Memory B cell (primary cell): ENCODE measurements around the gene GNAQ.

ENCODE experiments used
- ATAC-seq: fragments of 150-1000 bp; cut with Tn5 transposase; 2 replicates; pipeline ENCODE4 v1.10.0; 2021; ENCODE audit warnings: low read depth, mild to moderate bottlenecking, moderate library complexity
- DNase-seq, 2 donors: peaks; one replicate each; pipeline ENCODE4 v3.0.0; 2022; ENCODE audit warnings: low spot score in 2 of 2
- H3K27ac Mint-ChIP-seq: one replicate; pipeline ENCODE4 v1.8.0; 2022; ENCODE audit warnings: mild to moderate bottlenecking, moderate library complexity, mixed read lengths
- H3K27me3 Mint-ChIP-seq: one replicate; pipeline ENCODE4 v1.8.0; 2022; ENCODE audit warnings: mixed read lengths
- H3K36me3 Mint-ChIP-seq: one replicate; pipeline ENCODE4 v1.8.0; 2022; ENCODE audit warnings: mild to moderate bottlenecking, mixed read lengths
- H3K4me1 Mint-ChIP-seq: one replicate; pipeline ENCODE4 v1.8.0; 2022; ENCODE audit warnings: mixed read lengths
- H3K4me3 Mint-ChIP-seq: one replicate; pipeline ENCODE4 v1.8.0; 2022; ENCODE audit warnings: mild to moderate bottlenecking, moderate library complexity, mixed read lengths
- H3K9me3 Mint-ChIP-seq: one replicate; pipeline ENCODE4 v1.8.0; 2022; ENCODE audit warnings: mixed read lengths

Gene GNAQ

GRCh38 chr9:78026416-78026815, 5.2 kb downstream of the GNAQ start:
- no peaks in the 10 kb centered on the region for H3K9me3 Mint-ChIP-seq

GRCh38 chr9:78025186-78025585, 6.4 kb downstream of the GNAQ start:
- Mint-ChIP-seq H3K4me3 (no peak overlapping the region), H3K27ac (no peak overlapping the region), H3K9me3 (no peaks in the 10 kb centered on the region), H3K36me3 (no peaks in the 10 kb centered on the region), H3K4me1 (peaks cover 13% of the 10 kb centered on the region), H3K27me3 (peaks cover 29% of the 10 kb centered on the region)
- no peak for DNase-seq
- no peak for ATAC-seq

More at GRCh38 chr9:78026416-78026815, 5.2 kb downstream of the GNAQ start:
- no peak for DNase-seq
- no peak for ATAC-seq
- Mint-ChIP-seq H3K4me1 (peaks cover 18% of the 10 kb centered on the region), H3K27ac (no peak overlapping the region), H3K4me3 (no peak overlapping the region), H3K36me3 (no peaks in the 10 kb centered on the region), H3K27me3 (peaks cover 29% of the 10 kb centered on the region)

DNA sequence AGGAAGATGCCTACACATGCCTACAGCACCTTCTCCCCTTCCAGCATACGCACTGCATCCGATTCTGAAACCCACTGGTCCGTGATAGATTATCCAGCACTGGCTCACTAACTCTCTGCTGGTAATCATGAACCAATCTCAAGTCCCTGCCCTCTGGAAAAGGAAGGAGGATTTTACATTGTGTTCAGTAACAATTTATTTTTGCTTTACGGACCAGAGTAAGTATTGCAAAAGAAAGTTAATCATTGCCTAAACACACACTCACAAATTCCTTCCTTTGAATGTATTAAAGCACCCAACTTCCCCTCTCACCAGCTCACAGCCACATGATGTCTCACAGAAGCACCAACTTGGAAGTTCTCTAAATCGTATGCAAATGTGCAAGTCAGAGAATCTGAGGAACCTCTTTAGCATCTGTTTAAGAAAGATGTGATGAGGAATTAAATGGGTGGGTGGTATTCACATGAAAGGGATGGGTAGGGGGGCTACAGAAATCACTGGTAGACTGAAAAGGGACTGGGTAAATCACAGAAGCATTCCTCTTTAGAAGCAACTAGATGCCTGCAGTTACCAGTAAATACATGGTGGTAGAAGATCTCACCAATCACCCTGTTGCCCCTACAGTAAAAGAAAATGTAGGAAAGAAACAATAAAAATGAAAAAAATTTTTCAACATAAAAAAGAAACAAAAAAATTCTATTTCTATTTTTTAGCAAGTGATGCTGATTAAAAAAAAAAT, 8.4 kb downstream of the GNAQ start:
- ATAC-seq (peak; percentile 91), DNase-seq (peak in 1 of 2 donors; percentile 9)
- H3K4me3 Mint-ChIP-seq, result peak overlapping the region; percentile 11
- H3K9me3 Mint-ChIP-seq, result no peaks in the 10 kb centered on the region
- no peak overlapping the region for H3K27ac Mint-ChIP-seq
- peaks cover 20% of the 10 kb centered on the region for H3K27me3 Mint-ChIP-seq
- H3K4me1 Mint-ChIP-seq, result peaks cover 8% of the 10 kb centered on the region
- H3K36me3 Mint-ChIP-seq, result no peaks in the 10 kb centered on the region

DNA sequence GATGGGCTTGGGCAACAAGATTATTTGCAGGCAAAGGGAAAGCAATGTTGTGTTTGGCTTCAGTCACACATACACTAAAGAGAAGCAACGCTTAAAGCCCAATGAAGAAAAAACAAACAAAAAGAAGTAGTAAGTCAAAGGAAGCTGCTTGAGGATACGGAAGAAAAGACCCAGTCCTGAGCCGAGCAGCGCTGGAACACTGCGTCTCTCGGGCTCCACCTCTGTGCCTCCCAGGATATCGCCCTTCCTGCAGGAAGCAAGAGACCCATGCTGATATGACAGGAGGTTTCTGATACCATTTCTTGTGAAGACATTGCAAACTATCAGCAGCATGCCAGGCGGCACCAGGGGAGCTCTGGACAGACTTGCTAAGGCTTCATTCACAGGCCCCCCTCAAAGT, 9.9 kb downstream of the GNAQ start:
- Mint-ChIP-seq H3K36me3 (no peaks in the 10 kb centered on the region), H3K4me3 (no peak overlapping the region), H3K27ac (no peak overlapping the region), H3K4me1 (peaks cover 8% of the 10 kb centered on the region), H3K9me3 (no peaks in the 10 kb centered on the region), H3K27me3 (peaks cover 20% of the 10 kb centered on the region)
- DNase-seq, result no peak
- ATAC-seq, result no peak

GRCh38 chr9:78017190-78017693, 14.4 kb downstream of the GNAQ start:
- Mint-ChIP-seq H3K27ac (no peak overlapping the region), H3K36me3 (no peaks in the 10 kb centered on the region)
- ATAC-seq, result no peak

GRCh38 chr9:78015241-78015640, 16.4 kb downstream of the GNAQ start:
- Mint-ChIP-seq H3K36me3 (no peaks in the 10 kb centered on the region), H3K27ac (no peak overlapping the region), H3K9me3 (no peaks in the 10 kb centered on the region), H3K4me3 (no peak overlapping the region), H3K4me1 (no peaks in the 10 kb centered on the region), H3K27me3 (peaks cover 11% of the 10 kb centered on the region)
- ATAC-seq (no peak), DNase-seq (no peak)

More at GRCh38 chr9:78017190-78017693, 14.4 kb downstream of the GNAQ start:
- Mint-ChIP-seq H3K27me3 (peaks cover 15% of the 10 kb centered on the region), H3K9me3 (no peaks in the 10 kb centered on the region), H3K4me1 (no peaks in the 10 kb centered on the region), H3K4me3 (no peak overlapping the region)
- no peak for DNase-seq

DNA sequence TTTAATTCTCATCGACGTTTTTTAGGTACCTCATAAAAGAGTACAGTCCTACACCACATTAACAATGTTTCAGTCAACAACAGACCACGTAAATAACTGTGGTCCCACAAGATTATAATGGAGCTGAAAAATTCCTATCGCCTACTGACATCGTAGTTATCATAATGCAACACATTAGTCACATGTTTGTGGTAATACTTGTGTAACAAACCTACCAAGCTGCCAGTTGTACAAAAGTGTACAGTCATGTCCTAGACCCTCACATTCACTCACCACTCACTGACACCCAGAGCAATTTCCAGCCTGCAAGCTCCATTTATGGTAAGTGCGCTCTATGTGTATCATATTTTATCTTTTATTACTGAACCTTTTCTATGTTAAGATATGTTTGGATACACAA, 16.8 kb downstream of the GNAQ start:
- Mint-ChIP-seq H3K36me3 (no peaks in the 10 kb centered on the region), H3K4me1 (no peaks in the 10 kb centered on the region), H3K4me3 (no peak overlapping the region), H3K9me3 (no peaks in the 10 kb centered on the region), H3K27me3 (peaks cover 8% of the 10 kb centered on the region), H3K27ac (no peak overlapping the region)
- DNase-seq, result no peak
- ATAC-seq, result no peak

DNA sequence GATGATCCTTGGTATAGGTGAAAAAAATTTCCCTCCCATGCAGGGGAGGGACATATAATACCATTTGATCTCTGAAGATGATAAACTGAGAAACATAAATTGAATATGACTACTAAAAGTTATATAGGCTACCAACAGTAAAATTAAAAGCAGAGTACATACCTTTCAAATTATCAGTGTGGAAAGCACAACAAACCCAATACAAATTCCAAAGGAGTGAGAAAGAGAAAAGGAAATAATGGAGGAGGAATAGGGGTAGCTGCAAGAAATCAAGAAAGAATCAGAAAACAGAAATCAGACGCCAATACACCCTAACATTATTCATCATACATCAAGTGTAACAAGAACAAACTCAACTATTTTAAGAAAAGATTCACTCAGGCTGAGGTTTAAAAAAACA, 17.7 kb downstream of the GNAQ start:
- no peaks in the 10 kb centered on the region for H3K36me3 Mint-ChIP-seq
- no peak overlapping the region for H3K4me3 Mint-ChIP-seq
- H3K4me1 Mint-ChIP-seq, result no peaks in the 10 kb centered on the region
- H3K27me3 Mint-ChIP-seq, result peaks cover 8% of the 10 kb centered on the region
- DNase-seq (no peak), ATAC-seq (no peak)
- H3K9me3 Mint-ChIP-seq, result no peaks in the 10 kb centered on the region
- no peak overlapping the region for H3K27ac Mint-ChIP-seq

GRCh38 chr9:78011049-78011448, 20.6 kb downstream of the GNAQ start:
- H3K27ac Mint-ChIP-seq, result no peak overlapping the region
- H3K4me3 Mint-ChIP-seq, result no peak overlapping the region
- H3K9me3 Mint-ChIP-seq, result no peaks in the 10 kb centered on the region
- H3K27me3 Mint-ChIP-seq, result peaks cover 11% of the 10 kb centered on the region
- H3K4me1 Mint-ChIP-seq, result no peaks in the 10 kb centered on the region
- ATAC-seq (no peak), DNase-seq (no peak)
- no peaks in the 10 kb centered on the region for H3K36me3 Mint-ChIP-seq

DNA sequence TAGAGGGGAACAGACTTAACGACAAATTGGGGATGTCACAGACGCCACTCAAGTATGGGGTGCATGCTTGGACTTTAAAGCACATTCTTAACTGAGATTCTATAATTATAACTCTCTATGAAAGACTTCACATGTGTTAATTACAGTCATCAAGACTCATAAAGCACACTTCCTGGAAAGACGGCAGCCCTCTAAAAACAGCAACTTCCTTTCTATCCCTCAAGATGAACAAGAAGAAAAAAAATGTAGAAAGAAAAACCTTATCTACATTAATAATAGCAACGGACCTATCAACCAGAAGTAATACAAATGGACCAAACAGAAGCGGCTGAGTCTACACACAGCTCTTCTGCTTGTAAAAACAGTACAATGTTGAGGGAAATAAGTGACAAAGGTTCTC, 21.2 kb downstream of the GNAQ start:
- Mint-ChIP-seq H3K36me3 (no peaks in the 10 kb centered on the region), H3K4me1 (no peaks in the 10 kb centered on the region), H3K27ac (no peak overlapping the region), H3K4me3 (no peak overlapping the region), H3K27me3 (peaks cover 13% of the 10 kb centered on the region), H3K9me3 (no peaks in the 10 kb centered on the region)
- DNase-seq (no peak), ATAC-seq (no peak)

DNA sequence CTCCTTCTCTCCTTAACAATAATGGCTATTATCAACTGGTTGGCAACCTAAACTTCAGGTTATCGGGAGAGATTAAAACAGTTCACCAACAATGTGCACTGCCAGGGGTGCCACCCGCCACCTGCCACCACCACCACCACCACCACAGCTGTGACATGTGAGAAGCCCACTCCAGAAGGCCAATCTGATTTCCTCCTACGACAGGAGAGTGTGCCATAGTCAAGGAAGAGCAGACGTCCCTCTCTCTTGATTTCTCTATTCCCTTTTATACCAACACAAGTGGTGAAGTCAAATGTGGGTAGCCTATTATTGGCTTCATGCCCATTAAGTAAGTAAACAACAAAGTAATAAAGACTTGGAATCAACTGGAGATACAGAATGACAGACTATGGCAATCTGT, 22.4 kb downstream of the GNAQ start:
- DNase-seq (no peak), ATAC-seq (no peak)
- no peak overlapping the region for H3K4me3 Mint-ChIP-seq
- no peak overlapping the region for H3K27ac Mint-ChIP-seq
- H3K27me3 Mint-ChIP-seq, result peaks cover 13% of the 10 kb centered on the region
- H3K9me3 Mint-ChIP-seq, result no peaks in the 10 kb centered on the region
- no peaks in the 10 kb centered on the region for H3K36me3 Mint-ChIP-seq
- peaks cover 3% of the 10 kb centered on the region for H3K4me1 Mint-ChIP-seq

DNA sequence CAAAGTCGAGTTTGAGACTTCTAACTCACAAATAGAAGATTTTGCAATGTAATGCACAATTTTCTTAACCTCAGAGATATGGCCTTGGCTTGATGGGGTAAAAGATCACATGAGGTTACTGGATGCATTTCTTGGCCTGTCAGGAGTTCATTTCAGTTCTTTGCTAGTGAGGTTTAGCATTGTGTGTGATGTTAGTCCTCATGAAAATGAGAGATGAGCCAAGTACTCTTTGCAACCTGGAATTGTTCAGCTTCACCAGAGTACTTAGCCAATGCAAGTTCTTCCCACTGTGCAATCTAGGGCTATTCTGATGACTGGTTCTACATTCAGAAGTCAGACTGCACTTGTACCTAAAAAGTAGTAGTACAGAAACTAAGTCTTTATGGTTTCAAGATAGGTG, 24.9 kb downstream of the GNAQ start:
- no peaks in the 10 kb centered on the region for H3K36me3 Mint-ChIP-seq
- no peak for DNase-seq
- no peak for ATAC-seq
- peaks cover 3% of the 10 kb centered on the region for H3K4me1 Mint-ChIP-seq
- no peak overlapping the region for H3K4me3 Mint-ChIP-seq
- peaks cover 11% of the 10 kb centered on the region for H3K27me3 Mint-ChIP-seq
- H3K27ac Mint-ChIP-seq, result no peak overlapping the region
- no peaks in the 10 kb centered on the region for H3K9me3 Mint-ChIP-seq

- peaks cover 8% of the 10 kb centered on the region for H3K27me3 Mint-ChIP-seq
- no peak overlapping the region for H3K27ac Mint-ChIP-seq
- H3K4me1 Mint-ChIP-seq, result peaks cover 3% of the 10 kb centered on the region
- DNase-seq (no peak), ATAC-seq (no peak)
- H3K4me3 Mint-ChIP-seq, result no peak overlapping the region
- no peaks in the 10 kb centered on the region for H3K36me3 Mint-ChIP-seq
- no peaks in the 10 kb centered on the region for H3K9me3 Mint-ChIP-seq
These were observed 26.2 kb downstream of the GNAQ start for GRCh38 chr9:78005231-78006002.

- no peaks in the 10 kb centered on the region for H3K36me3 Mint-ChIP-seq
- DNase-seq (no peak), ATAC-seq (peak; percentile 44)
- H3K27me3 Mint-ChIP-seq, result peaks cover 8% of the 10 kb centered on the region
- H3K9me3 Mint-ChIP-seq, result no peaks in the 10 kb centered on the region
- H3K27ac Mint-ChIP-seq, result no peak overlapping the region
- peaks cover 3% of the 10 kb centered on the region for H3K4me1 Mint-ChIP-seq
- no peak overlapping the region for H3K4me3 Mint-ChIP-seq
These were observed 27.0 kb downstream of the GNAQ start for GRCh38 chr9:78004478-78005229.
